Measurements from ENCODE around the gene SLC35G4.
A peak's percentile ranks its signal among the peaks of the same experiment; 100 is the strongest.
"Not testable (repeated sequence)": the region's sequence is repeated elsewhere in the genome, so short reads cannot be mapped to it uniquely, and the experiment has no call there.

SLC35G4 gene

GRCh38 chr18:11614981-11615380 lies 5.6 kb downstream of the SLC35G4 start:
- DNase-seq: not testable (repeated sequence)

- DNase-seq: not testable (repeated sequence)
Observed at GRCh38 chr18:11647310-11647709, 37.9 kb downstream of the SLC35G4 start.

- DNase-seq: not testable (repeated sequence)
Observed at GRCh38 chr18:11647804-11648203, 38.4 kb downstream of the SLC35G4 start.

GRCh38 chr18:11649839-11650238 lies 40.4 kb downstream of the SLC35G4 start:
- DNase-seq: no peak

- no peak for DNase-seq
Observed at GRCh38 chr18:11651899-11652298, 42.5 kb downstream of the SLC35G4 start.

- DNase-seq: no peak
Observed at GRCh38 chr18:11653521-11653920, 44.1 kb downstream of the SLC35G4 start.

GRCh38 chr18:11654736-11655605 lies 45.6 kb downstream of the SLC35G4 start:
- peak; percentile 50 for DNase-seq

GRCh38 chr18:11655606-11655932 lies 46.2 kb downstream of the SLC35G4 start:
- no peak for DNase-seq

GRCh38 chr18:11657152-11657551 lies 47.8 kb downstream of the SLC35G4 start:
- DNase-seq: no peak

- DNase-seq: no peak
Observed at GRCh38 chr18:11657554-11657953, 48.2 kb downstream of the SLC35G4 start.

GRCh38 chr18:11658019-11658418 lies 48.6 kb downstream of the SLC35G4 start:
- no peak for DNase-seq

- DNase-seq: no peak
Observed at GRCh38 chr18:11658989-11659388, 49.6 kb downstream of the SLC35G4 start.

All from activated T-cell treated with anti-CD3 and anti-CD28 coated beads, Interleukin-2, amount 50 U/mL, for 1 hour (primary cell).